Spinal cord (tissue), 10 donors: ENCODE measurements around the gene PDE4D. TPM values are rescaled to one million over a fixed set of nuclear protein-coding genes. Genes with fewer than 3 reads are reported as not detected.

Experiments
- DNase-seq, 6 donors: peaks; one replicate each; pipeline versions ENCODE4 v3.0.0 to v3.0.0-alpha.2; 2013 to 2015; ENCODE audit warnings: low spot score in 6 of 6, low read depth in 4 of 6
- H3K27ac ChIP-seq: one replicate; pipeline ENCODE4 v1.5.1; 2013; ENCODE audit warnings: low read depth, low read length, control low read depth
- H3K27me3 ChIP-seq: one replicate; pipeline ENCODE4 v1.6.1; 2013; ENCODE audit warnings: low read length; ENCODE audit not compliant: control insufficient read depth, insufficient read depth
- H3K36me3 ChIP-seq: one replicate; pipeline ENCODE4 v1.6.1; 2013; ENCODE audit warnings: low read length; ENCODE audit not compliant: control insufficient read depth, insufficient read depth
- H3K4me1 ChIP-seq: one replicate; pipeline ENCODE4 v1.6.1; 2013; ENCODE audit warnings: low read length; ENCODE audit not compliant: control insufficient read depth, insufficient read depth
- H3K4me3 ChIP-seq: one replicate; pipeline ENCODE4 v1.5.1; 2013; ENCODE audit warnings: low read depth, low read length, control low read depth
- H3K9me3 ChIP-seq: one replicate; pipeline ENCODE4 v1.6.1; 2013; ENCODE audit warnings: low read length; ENCODE audit not compliant: control insufficient read depth, insufficient read depth
- WGBS: methylation state at CpG from one replicate; pipeline ENCODE4 v1.1.5; 2013; ENCODE audit warnings: missing lambda C conversion rate; ENCODE audit not compliant: insufficient coverage; 5-methylcytosine and 5-hydroxymethylcytosine counted together
- polyA plus RNA-seq, 2 donors: library from polyadenylated mRNA; unstranded; fragments of 120-200 nt; gene quantifications; one replicate each; pipeline ENCODE4 v1.2.1, GENCODE V29; 2013; ENCODE audit not compliant: insufficient read length in 2 of 2
- total RNA-seq, 2 donors: library from RNA; depleted of rRNA in 1 of 2; stranded (reverse); fragments of 120-200 nt in 1 of 2; fragments of >200 nt in 1 of 2; gene quantifications; one replicate each; pipeline versions ENCODE4 v1.2.3 to v1.2.4, GENCODE V29; 2013 to 2014
- donor health status: healthy.

PDE4D gene
- total and polyA plus RNA-seq, 4 donors = 16.1 to 84.0 (median 37.0) TPM

DNA sequence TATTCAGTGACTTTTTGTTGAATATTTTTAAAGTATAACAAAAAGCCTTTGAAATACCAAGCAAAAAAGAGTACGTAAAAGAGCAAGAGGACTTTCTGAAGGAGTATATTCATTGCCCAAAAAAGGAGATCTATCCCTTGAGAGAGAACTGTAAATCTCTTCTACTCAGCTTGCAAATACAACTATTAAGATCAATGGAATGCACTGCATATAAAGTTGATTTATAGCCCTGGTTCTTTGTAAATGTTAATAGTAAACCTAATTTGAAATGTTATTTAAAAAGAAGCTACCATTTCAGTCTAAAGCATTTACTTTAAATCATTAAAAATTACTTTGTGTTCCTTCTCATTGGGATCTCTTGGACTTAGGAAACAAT is 168.1 kb downstream of the PDE4D start:
- no peaks in the 10 kb centered on the region for H3K9me3 ChIP-seq

DNA sequence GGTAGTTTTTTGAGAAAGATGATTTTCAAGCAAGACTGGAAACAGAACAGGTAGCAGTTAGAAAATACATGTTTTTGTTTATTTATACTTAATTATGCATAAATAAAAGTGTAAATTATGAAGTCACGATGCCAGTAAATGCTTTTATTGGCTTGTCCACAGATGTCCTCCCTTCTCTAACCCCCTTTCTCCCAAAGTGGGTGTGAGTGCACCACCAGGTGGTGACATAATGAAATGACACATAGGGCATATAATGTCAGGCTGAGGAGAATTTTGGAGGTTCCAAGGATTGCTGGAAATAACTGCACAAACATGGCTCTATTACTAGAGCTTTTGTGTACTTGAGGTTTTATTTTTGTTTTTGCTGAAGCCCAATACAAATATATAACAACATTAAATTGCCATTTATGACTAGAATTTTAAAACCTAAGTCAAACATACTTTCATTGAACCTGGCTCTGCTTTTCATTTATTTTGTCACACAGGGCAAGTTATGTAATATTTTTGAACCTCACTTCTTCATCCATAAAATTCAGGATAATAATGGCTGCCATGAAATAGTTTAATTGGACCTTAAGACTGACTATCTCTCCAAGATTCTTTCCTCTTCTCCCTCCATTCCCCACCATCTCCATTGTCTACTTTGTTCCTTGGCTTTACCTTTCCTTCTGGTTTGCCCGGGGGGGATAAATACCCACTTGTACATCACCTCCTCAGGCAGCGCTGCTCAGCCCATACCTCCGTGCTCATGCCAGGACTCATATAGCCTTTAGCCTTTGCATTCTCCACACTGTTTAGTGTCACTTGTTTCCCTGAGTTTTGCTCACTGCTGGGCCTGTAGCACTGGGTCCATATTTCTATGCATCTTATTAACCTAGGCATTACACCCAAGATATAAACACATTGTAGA is 168.8 kb downstream of the PDE4D start:
- WGBS = 84% methylated on average over 3 of the region's 4 CpGs
- Histone ChIP-seq H3K9me3 (no peaks in the 10 kb centered on the region), H3K27me3 (no peaks in the 10 kb centered on the region), H3K36me3 (no peaks in the 10 kb centered on the region), H3K27ac (no peak overlapping the region), H3K4me1 (no peaks in the 10 kb centered on the region), H3K4me3 (no peak overlapping the region)
- DNase-seq = no peak

More for the DNA sequence above, 168.1 kb downstream of the PDE4D start:
- Histone ChIP-seq H3K36me3 (no peaks in the 10 kb centered on the region), H3K4me1 (no peaks in the 10 kb centered on the region), H3K4me3 (no peak overlapping the region), H3K27me3 (no peaks in the 10 kb centered on the region), H3K27ac (no peak overlapping the region)
- DNase-seq = no peak
- no CpG with 5 or more reads among the region's 1 CpG for WGBS

DNA sequence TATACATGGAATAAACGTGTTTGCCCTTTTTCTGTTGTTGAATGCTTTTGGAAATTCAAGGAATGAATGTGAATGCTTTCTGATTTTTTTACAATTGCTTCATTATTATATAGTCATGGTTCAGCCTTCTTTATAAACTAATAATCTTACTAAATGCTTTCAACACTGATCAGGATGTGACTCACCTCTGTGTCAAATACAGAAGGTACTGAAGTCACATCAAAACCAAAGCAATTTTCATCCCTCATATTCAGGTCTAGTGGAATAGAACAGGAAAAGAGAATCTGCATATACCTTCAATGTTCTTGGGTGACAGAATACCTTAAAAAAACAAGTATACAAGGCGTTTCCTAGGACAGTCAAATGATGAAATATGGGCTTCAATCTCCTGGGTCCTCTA is 170.7 kb downstream of the PDE4D start:
- H3K9me3 ChIP-seq = no peaks in the 10 kb centered on the region
- no peaks in the 10 kb centered on the region for H3K4me1 ChIP-seq
- no peak overlapping the region for H3K4me3 ChIP-seq
- no peak overlapping the region for H3K27ac ChIP-seq
- H3K36me3 ChIP-seq = no peaks in the 10 kb centered on the region
- no CpG with 5 or more reads among the region's 2 CpGs for WGBS
- DNase-seq = no peak
- no peaks in the 10 kb centered on the region for H3K27me3 ChIP-seq

- H3K4me1 ChIP-seq = no peaks in the 10 kb centered on the region
- DNase-seq = peak in 2 of 6 donors; percentile 16 to 17
- no peaks in the 10 kb centered on the region for H3K27me3 ChIP-seq
- H3K4me3 ChIP-seq = no peak overlapping the region
- WGBS = no CpG with 5 or more reads among the region's 3 CpGs
- H3K27ac ChIP-seq = no peak overlapping the region
- no peaks in the 10 kb centered on the region for H3K36me3 ChIP-seq
- no peaks in the 10 kb centered on the region for H3K9me3 ChIP-seq
Measured at GRCh38 chr5:59721741-59722140, 171.8 kb downstream of the PDE4D start.

- Histone ChIP-seq H3K9me3 (no peaks in the 10 kb centered on the region), H3K27ac (no peak overlapping the region), H3K4me3 (no peak overlapping the region), H3K27me3 (no peaks in the 10 kb centered on the region), H3K36me3 (no peaks in the 10 kb centered on the region), H3K4me1 (no peaks in the 10 kb centered on the region)
- no CpG with 5 or more reads among the region's 1 CpG for WGBS
- no peak for DNase-seq
Measured at GRCh38 chr5:59720063-59720462, 173.5 kb downstream of the PDE4D start.

DNA sequence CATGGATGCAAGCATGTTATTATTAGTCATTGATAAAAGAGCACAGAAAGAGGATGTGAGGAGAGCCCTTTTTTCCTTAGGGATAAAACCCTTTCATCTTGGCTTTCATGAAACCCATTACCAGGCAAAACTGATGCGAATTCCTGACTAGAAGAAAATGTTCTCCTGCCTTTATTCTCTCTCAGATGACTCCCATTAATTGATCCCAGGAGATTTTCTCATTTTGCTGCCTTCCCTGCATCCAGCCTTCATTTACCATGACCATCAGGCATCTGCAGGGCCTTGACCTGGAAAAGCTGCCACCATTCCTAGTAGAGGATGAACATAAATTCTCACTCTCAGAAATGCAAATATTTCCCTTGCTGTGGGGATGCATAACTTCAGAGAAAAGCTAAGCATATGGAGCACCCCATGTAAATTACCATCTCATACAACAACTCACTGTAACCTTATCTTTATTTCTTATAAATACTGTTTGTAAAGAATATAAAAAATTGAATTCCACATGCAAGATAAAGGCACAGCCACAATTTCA is 176.5 kb downstream of the PDE4D start:
- DNase-seq = no peak
- Histone ChIP-seq H3K4me3 (no peak overlapping the region), H3K4me1 (no peaks in the 10 kb centered on the region), H3K9me3 (peaks cover 6% of the 10 kb centered on the region), H3K36me3 (no peaks in the 10 kb centered on the region), H3K27ac (no peak overlapping the region), H3K27me3 (no peaks in the 10 kb centered on the region)
- WGBS = no CpG with 5 or more reads among the region's 1 CpG

- no peaks in the 10 kb centered on the region for H3K36me3 ChIP-seq
- DNase-seq = no peak
- 99% methylated on average over 7 of the region's 9 CpGs for WGBS
Measured at GRCh38 chr5:59716029-59716428, 177.5 kb downstream of the PDE4D start.

GRCh38 chr5:59715228-59715627 is 178.3 kb downstream of the PDE4D start:
- H3K27ac ChIP-seq = no peak overlapping the region
- no peak overlapping the region for H3K4me3 ChIP-seq
- WGBS = 96% methylated on average over 5 of the region's 5 CpGs
- H3K36me3 ChIP-seq = no peaks in the 10 kb centered on the region
- no peaks in the 10 kb centered on the region for H3K4me1 ChIP-seq
- no peaks in the 10 kb centered on the region for H3K27me3 ChIP-seq
- H3K9me3 ChIP-seq = peaks cover 6% of the 10 kb centered on the region
- no peak for DNase-seq

More at GRCh38 chr5:59716029-59716428, 177.5 kb downstream of the PDE4D start:
- Histone ChIP-seq H3K27ac (no peak overlapping the region), H3K9me3 (peaks cover 6% of the 10 kb centered on the region), H3K27me3 (no peaks in the 10 kb centered on the region), H3K4me3 (no peak overlapping the region), H3K4me1 (no peaks in the 10 kb centered on the region)

DNA sequence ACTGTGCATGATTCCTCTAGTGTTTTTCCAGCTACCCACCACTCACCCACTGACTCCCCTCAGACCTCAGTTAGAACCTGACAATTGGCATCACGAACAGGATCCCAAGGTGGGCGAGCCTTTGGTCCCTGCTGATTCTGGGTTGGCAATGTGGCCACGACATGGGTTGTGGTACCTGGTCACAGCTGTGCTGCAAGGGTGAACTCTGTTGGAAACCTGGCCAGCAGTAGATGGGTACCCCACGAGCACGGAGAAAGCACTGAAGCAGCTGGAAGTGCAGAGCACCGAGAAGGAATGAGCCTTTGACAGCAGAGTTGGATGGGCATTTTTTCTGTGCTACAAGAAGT is 180.1 kb downstream of the PDE4D start:
- WGBS = 98% methylated on average over 6 of the region's 6 CpGs
- Histone ChIP-seq H3K36me3 (no peaks in the 10 kb centered on the region), H3K4me3 (no peak overlapping the region), H3K9me3 (peaks cover 6% of the 10 kb centered on the region), H3K27me3 (no peaks in the 10 kb centered on the region), H3K4me1 (no peaks in the 10 kb centered on the region), H3K27ac (no peak overlapping the region)
- no peak for DNase-seq
